GM20000 (cell line): ENCODE results near the gene NUDT22.
"Not testable (repeated sequence)": the region's sequence is repeated elsewhere in the genome, so short reads cannot be mapped to it uniquely, and the experiment has no call there.

ENCODE experiments used
- DNase-seq: peaks from one replicate; pipeline ENCODE4 v3.0.0; 2012; ENCODE audit warnings: low spot score
- TF ChIP-seq, protein P1 (sequence below): IDR thresholded peaks from 2 replicates; pipeline ENCODE4 v1.5.1; 2012; ENCODE audit warnings: mild to moderate bottlenecking, control low read depth; ENCODE audit errors: extremely low read depth, missing control alignments

The NUDT22 gene

GRCh38 chr11:64245401-64245796 is 19.3 kb downstream of the NUDT22 start:
- DNase-seq, result no peak
- TF ChIP-seq, protein P1, sequence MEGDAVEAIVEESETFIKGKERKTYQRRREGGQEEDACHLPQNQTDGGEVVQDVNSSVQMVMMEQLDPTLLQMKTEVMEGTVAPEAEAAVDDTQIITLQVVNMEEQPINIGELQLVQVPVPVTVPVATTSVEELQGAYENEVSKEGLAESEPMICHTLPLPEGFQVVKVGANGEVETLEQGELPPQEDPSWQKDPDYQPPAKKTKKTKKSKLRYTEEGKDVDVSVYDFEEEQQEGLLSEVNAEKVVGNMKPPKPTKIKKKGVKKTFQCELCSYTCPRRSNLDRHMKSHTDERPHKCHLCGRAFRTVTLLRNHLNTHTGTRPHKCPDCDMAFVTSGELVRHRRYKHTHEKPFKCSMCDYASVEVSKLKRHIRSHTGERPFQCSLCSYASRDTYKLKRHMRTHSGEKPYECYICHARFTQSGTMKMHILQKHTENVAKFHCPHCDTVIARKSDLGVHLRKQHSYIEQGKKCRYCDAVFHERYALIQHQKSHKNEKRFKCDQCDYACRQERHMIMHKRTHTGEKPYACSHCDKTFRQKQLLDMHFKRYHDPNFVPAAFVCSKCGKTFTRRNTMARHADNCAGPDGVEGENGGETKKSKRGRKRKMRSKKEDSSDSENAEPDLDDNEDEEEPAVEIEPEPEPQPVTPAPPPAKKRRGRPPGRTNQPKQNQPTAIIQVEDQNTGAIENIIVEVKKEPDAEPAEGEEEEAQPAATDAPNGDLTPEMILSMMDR, result no peak

GRCh38 chr11:64245797-64246620 is 19.9 kb downstream of the NUDT22 start:
- TF ChIP-seq, protein P1, result no peak
- DNase-seq, result no peak

- DNase-seq, result not testable (repeated sequence)
These were observed 20.5 kb downstream of the NUDT22 start for GRCh38 chr11:64246621-64246870.

DNA sequence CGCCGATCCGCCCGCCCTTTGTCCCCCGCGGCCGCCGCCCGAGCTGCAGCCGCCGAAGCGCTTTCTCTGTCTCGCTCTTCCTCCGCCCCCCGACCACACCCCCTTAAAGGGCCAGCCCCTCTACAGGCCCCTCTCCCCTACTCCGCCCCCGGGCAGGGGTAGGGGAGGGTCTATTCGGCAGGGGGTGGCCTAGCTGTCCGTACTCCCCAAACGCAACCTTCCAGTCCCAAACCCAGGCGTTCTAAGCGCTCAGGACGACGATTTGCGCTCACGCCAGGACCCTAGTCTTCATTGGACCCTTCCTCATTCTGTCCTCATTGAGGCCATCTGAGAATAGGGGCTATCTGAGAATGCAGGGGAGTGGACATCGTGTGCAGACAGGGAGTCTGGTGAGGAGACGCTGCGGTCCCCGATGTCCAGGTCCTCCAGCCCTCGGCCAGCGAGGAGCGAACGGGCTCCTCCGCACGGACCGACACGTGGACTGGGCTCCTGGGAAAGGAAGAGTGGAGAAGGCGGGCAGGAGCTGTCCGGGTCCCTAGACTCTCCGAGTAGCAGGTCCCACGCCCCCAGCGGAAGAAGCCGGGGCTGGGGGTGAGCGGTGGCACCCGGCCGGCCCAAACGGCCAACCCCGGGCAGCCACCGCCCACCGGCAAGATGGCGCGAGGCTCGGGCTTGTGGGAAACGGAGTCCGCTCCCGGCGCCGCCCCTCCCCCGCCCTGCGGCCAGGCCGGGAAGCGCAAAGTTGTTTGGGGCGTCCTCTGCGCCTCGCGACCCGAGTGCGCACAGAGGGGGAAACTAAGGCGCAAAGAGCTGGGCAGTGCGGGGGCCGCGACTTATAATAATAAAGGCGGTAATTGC is 21.0 kb downstream of the NUDT22 start, which contains the start of gene PPP1R14B:
Gene PPP1R14B (minus strand): TSS at position 73 of the 858 bp plus-strand sequence. CDS start 270 bp downstream, outside the sequence.
- peak; percentile 91 for DNase-seq
- TF ChIP-seq, protein P1, result no peak

GRCh38 chr11:64247729-64248531 is 21.9 kb downstream of the NUDT22 start:
- DNase-seq, result no peak
- TF ChIP-seq, protein P1, result no peak

DNA sequence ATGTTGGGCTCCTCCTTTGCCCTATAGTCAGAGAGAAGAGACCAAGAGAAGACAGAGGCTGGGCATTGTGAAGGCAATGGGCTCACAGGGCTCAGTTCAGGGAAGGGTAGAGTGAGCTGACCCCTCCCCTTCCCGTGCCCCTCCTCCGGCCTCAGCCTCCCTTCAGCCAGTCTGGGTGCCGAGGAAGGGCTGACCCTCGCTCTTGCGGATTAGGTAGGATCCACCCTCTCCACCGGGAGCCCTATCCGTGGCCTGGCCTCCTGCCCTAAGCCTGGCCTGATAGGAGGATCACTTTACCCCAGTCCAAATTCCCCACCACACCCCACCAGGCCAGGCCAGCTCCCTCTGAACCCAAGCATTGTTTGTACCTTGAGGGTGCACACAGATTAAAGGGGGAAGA is 22.5 kb downstream of the NUDT22 start:
- DNase-seq, result no peak
- TF ChIP-seq, protein P1, result no peak

- no peak for DNase-seq
- TF ChIP-seq, protein P1, result no peak
These were observed 23.0 kb downstream of the NUDT22 start for GRCh38 chr11:64249038-64249437.
